22Rv1 (cell line): ENCODE data around the gene UVRAG.

Experiments used
- H3K27ac ChIP-seq: fragments of 450-650 bp; 2 replicates; pipeline ENCODE4 v1.5.1; 2017
- CTCF ChIP-seq: fragments of 450-650 bp; IDR thresholded peaks from 2 replicates; pipeline ENCODE4 v1.5.1; 2017; ENCODE audit warnings: mild to moderate bottlenecking
- ZFX ChIP-seq: fragments of 450-650 bp; IDR thresholded peaks from 2 replicates; pipeline ENCODE4 v1.6.1; 2017; ENCODE audit warnings: antibody characterized with exemption, borderline replicate concordance

The UVRAG gene

GRCh38 chr11:75814677-75815344 lies at the start of gene UVRAG:
Gene UVRAG (plus strand): TSS chr11:75815210. CDS start chr11:75815408, 198 bp downstream.
- H3K27ac ChIP-seq = peak within 1 kb of the TSS; percentile 72
- no peak for TF ChIP-seq ZFX
- no peak for TF ChIP-seq CTCF

- TF ChIP-seq ZFX (no peak), CTCF (no peak)
Measured at GRCh38 chr11:75766443-75767227, 48.4 kb upstream of the UVRAG start.

GRCh38 chr11:75767228-75767572 lies 47.8 kb upstream of the UVRAG start:
- no peak overlapping the region for H3K27ac ChIP-seq
- TF ChIP-seq CTCF (no peak), ZFX (no peak)

More at GRCh38 chr11:75766443-75767227, 48.4 kb upstream of the UVRAG start:
- no peak overlapping the region for H3K27ac ChIP-seq

GRCh38 chr11:75767793-75768111 lies 47.3 kb upstream of the UVRAG start:
- TF ChIP-seq CTCF (no peak), ZFX (no peak)
- H3K27ac ChIP-seq = peak overlapping the region; percentile 56

GRCh38 chr11:75768112-75768908 lies 46.7 kb upstream of the UVRAG start, which contains the start of gene DGAT2:
Gene DGAT2 (plus strand): TSS chr11:75768778. CDS start chr11:75768992, 214 bp downstream.
- peak within 1 kb of the TSS; percentile 56 for H3K27ac ChIP-seq
- TF ChIP-seq ZFX (no peak), CTCF (peak; percentile 60)

GRCh38 chr11:75768909-75769771 lies 45.9 kb upstream of the UVRAG start:
- TF ChIP-seq ZFX (no peak), CTCF (peak; percentile 17; the same call in 1 of the 2 replicates)
- H3K27ac ChIP-seq = peak overlapping the region; percentile 56
